Hippocampal formation (tissue), 2 donors: ENCODE data around the gene RBCK1.
"Not testable (repeated sequence)": the region's sequence is repeated elsewhere in the genome, so short reads cannot be mapped to it uniquely, and the experiment has no call there.

Source experiments
- DNase-seq, 2 donors: peaks; one replicate each; lab custom pipeline; 2025; lab: John Stamatoyannopoulos, UW

The RBCK1 gene

DNA sequence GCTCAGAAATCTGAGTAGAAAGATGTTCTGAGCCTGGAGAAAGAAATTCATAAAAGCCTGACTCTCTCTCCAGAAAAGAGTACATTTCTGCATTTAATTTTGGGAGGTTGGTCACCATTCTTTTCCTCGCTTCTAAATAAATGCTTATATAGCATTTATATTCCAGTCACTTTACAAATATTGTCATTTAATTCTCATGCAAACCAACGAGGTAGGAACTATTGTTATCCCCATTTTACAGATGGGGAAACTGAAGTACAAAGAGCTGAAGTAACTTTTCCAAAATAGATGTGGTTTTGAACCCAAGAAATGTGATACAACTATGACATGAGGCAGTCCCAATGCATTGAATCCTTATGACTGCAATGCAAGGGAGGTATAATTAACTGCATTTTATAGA lies 32.0 kb upstream of the RBCK1 start:
- DNase-seq = no peak

DNA sequence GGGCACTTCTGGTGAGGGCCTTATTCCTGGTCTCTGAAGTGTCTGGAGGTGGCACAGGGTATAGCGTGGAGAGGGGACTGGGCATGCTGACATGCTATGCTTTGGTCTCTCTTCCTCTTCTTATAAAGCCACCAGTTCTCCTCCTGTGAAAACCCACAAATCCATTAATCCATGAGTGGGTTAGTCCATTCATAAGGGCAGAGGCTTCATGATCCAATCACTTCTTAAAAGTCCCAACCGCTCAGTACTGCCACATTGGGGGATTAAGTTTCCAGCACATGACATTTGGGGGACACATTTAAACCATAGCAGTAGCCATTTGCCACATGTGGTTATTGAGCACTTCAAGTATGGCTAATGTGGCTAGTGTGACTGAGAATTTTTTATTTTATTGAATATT lies 31.3 kb upstream of the RBCK1 start:
- no peak for DNase-seq

GRCh38 chr20:377578-377977 lies 30.5 kb upstream of the RBCK1 start:
- DNase-seq = not testable (repeated sequence)

DNA sequence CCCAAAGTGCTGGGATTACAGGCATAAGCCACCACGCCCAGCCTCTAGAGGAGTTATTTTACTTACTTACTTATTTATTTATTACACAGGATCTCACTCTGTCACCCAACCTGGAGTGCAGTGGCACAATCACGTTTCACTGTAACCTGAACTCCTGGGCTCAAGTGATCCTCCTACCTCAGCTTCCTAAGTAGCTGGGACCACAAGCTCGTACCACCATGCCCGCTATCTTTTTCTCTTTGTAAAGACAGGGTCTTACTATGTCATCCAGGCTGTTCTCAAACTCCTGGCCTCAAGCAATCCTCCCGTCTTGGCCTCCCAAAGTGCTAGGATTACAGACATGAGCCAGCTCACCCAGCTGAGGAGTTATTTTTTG lies 29.1 kb upstream of the RBCK1 start:
- DNase-seq = no peak

DNA sequence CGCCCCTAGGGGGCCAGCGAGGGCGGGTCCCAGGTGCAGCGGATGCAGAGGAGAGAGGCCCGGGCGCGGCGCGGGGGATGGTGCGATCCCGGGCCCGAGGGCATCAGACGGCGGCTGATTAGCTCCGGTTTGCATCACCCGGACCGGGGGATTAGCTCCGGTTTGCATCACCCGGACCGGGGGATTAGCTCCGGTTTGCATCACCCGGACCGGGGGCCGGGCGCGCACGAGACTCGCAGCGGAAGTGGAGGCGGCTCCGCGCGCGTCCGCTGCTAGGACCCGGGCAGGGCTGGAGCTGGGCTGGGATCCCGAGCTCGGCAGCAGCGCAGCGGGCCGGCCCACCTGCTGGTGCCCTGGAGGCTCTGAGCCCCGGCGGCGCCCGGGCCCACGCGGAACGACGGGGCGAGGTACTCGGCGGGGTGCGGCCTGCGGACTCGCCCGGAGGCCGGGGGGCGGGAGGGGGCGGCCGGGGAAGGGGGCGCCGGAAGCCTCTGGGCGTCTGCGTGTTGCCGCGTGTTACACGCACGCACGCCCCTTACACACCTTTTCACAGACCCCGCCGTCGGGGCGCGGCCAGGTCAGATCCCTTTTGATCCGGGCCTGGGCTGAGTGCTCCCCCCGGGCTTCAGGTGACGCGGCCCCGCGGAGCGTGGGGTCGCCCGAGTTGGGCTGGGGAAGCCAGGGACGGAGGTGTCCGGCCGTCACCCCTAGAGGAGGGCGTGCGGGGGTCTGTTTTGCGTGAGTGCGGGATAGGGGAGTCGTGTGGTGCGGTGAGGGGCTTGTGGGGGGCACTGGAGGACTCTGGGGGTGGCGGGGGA lies 27.1 kb upstream of the RBCK1 start:
- DNase-seq = no peak

DNA sequence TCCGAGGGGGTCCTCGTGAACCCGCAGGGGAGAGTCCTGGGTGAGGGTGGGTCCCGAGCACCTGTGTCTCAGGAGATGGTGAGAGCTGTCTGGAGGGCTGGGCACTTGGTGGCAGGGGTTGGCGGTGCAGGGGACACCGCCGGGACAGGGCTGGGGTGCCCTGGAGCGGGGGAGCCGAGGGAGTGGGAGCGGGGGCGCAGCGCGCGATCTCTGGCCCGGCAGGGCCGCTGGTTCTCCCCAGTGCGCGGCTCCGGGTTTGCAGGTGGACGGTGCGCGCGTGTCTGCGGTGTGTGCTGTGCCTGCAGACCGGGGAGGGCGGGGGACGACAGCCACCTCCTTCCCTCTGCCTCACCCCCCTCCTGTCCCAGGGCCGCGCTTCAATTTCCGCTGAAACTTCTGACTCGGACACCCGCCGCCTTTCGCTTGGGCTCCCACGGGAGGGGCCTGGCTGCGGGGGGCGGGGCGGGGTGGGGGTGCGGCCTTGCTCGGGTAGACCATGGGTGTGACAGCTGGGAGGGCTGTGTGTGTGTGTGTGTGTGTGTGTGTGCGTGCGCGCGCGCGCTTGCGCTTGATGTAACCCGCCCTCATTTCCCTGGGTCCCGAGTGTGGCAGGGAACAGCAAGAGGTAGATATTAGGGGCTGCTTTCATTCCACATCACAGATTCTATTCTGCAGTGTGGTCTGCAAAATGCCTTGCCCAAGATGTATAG lies 26.4 kb upstream of the RBCK1 start:
- peak in 1 of 2 donors; percentile 18 for DNase-seq

DNA sequence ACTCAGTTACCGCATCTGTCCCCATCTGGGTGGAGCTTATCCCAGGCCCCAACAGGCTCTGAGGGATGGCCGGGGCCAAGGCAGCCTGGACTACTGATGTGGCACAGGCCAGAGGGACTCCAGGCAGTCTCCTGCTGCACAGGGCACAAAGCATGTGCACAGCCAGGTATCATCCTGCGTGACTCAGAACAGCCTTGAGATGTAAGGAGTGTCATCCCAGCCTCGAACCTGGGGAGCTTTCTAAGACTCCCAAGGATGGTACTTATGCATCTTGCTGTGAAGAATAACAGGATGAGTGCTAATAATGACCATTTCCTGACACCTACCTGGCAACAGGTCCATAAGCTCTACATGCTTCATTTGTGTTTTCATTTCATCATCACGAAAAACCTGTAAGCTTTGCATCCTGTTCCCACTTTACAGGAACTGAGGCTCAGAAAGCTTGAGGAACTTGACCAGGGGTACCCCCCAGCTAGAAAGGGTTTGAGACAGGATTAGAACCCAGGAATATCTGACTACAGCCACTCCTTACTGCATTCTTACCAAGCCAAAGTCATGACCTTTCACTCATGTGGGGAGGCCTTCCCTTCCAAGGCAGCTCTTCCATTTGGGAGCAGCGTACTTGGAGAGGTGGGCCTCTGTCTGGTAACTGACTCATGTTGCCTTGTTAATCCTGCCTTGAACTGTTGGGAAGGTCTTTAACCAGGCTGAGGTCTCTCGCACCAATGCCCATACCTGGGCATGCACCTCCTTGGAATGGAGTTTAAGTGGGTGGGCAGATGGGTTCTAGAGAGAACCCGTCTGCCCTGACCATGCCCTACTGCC lies 25.6 kb upstream of the RBCK1 start:
- no peak for DNase-seq

DNA sequence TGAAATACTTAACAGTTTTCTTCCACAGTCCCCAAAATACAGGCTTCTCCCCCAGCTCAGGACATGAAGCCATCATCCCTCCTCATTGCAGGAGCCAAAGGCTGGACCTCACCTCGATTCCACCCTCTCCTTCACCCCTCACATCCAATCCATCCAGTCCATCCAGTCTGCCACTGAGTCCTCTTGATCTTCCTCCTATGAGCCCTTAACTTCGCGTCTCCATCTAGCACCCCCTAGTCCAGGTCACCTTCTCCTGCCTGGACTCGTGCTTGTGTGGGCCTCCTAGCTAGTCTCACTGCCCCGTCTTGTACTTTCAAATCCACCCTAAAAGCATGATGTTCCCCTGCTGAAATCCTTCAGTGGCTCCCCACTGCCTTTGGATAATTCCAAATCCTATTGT lies 24.2 kb upstream of the RBCK1 start:
- no peak for DNase-seq

DNA sequence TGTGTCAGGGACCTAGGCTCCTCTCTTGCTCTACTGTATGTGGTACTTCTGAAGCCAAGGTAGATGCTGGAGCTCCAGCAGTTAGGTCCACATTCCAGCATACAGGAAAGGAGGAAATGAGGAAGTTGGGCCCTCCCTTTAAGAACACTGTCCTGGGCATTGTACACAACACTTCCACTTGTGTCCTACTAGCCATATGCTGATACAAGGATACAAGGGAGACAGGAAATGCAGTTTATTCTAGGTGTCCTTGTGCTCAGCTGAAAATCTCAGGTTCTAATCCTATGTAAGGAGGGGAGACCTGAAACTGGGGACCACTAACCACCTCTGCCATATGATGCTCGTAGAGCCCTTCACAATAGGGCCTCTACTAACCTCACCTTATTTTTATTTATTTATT lies 23.4 kb upstream of the RBCK1 start:
- DNase-seq = no peak

GRCh38 chr20:385448-385847 lies 22.7 kb upstream of the RBCK1 start:
- no peak for DNase-seq

DNA sequence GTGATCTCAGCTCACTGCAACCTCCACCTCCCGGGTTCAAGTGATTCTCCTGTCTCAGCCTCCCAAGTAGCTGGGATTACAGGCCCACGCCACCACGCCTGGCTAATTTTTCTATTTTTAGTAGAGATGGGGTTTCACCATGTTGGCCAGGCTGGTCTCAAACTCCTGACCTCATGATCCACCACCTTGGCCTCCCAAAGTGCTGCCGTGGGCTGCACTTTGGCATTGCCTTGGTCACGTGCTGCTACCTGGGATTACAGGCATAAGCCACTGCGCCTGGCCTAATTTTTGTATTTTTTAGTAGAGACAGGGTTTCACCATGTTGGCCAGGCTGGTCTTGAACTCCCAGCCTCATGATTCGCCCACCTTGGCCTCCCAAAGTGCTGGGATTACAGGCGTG lies 21.5 kb upstream of the RBCK1 start:
- DNase-seq = not testable (repeated sequence)

DNA sequence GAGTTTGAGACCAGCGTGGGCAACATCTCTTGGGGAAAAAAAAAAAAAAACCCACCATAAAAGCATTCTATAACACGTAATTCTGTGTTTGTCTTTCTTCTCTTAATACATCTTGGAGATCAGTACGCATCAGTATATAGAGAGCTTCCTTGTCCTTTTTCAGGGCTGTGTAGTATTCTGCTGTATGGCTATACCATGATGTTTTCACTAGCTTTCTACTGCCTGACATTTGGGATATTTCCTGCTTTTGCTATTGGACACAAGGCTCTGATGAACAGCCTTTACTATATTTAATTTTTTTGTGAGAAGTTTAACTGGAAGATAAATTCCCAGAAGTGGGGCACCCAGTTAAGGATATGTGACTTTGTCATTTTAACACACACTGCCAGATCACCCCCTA lies 20.6 kb upstream of the RBCK1 start:
- DNase-seq = no peak

GRCh38 chr20:388034-388994 lies 19.8 kb upstream of the RBCK1 start:
- DNase-seq = no peak

DNA sequence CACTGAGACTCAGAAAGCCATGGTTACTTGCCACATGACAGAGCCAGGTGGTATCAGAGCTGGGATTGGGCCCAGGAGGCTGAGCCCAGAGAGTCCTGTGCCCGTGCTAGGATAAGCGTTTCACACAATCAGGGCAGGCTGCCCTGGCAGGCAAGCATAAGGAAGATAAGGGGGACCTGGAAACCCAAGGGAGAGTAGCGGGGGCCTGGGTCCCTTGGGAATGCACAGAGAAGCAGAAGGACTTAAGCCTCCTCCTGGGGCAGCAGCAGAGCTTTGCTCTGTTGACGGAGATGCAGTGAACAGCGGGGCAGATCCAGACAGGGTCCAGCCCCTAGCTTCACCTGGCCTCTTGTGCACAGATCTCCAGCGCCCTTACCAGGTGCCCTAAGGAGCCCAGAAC lies 18.9 kb upstream of the RBCK1 start:
- no peak for DNase-seq

DNA sequence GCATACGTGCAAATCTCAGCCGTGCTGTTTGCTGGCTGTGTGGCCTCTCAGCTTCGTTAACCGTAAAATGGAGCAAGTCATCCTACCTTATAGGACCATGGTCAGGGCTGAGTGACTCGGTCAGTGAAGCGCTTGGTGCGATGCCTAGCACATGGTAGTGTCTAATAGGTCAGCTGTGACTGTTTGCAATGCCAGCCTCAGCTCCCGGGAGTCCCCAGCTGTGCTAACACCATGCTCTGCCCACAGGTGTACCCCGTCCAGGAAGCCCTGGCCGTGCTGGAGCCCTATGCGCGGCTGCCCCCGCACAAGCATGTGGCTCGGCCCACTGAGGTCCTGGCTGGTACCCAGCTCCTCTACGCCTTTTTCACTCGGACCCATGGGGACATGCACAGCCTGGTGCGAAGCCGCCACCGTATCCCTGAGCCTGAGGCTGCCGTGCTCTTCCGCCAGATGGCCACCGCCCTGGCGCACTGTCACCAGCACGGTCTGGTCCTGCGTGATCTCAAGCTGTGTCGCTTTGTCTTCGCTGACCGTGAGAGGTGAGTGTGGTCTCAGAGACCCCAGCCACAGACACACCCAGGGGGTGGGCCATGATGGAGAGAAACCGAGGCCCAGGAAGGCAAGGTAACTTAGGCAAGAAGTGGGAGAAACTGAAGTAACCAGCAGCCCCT lies 16.9 kb upstream of the RBCK1 start:
- DNase-seq = no peak

DNA sequence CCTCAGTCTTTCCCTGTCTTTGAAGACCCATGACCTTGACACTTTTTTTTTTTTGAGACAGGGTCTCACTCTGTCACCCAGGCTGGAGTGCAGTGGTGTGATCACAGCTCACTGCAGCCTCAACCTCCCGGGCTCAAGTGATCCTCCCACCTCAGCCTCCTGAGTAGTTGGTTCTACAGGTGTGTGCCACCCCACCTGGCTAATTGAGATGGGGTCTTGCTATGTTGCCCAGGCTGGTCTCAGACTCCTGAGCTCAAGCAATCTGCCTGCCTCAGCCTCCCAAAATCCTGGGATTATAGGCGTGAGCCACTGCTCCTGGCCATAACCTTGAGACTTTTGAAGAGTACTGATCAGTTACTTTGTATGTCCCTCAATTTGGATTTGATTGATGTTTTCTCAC lies 14.8 kb upstream of the RBCK1 start:
- not testable (repeated sequence) for DNase-seq

- DNase-seq = no peak
Measured at GRCh38 chr20:396252-396618, 11.9 kb upstream of the RBCK1 start.

DNA sequence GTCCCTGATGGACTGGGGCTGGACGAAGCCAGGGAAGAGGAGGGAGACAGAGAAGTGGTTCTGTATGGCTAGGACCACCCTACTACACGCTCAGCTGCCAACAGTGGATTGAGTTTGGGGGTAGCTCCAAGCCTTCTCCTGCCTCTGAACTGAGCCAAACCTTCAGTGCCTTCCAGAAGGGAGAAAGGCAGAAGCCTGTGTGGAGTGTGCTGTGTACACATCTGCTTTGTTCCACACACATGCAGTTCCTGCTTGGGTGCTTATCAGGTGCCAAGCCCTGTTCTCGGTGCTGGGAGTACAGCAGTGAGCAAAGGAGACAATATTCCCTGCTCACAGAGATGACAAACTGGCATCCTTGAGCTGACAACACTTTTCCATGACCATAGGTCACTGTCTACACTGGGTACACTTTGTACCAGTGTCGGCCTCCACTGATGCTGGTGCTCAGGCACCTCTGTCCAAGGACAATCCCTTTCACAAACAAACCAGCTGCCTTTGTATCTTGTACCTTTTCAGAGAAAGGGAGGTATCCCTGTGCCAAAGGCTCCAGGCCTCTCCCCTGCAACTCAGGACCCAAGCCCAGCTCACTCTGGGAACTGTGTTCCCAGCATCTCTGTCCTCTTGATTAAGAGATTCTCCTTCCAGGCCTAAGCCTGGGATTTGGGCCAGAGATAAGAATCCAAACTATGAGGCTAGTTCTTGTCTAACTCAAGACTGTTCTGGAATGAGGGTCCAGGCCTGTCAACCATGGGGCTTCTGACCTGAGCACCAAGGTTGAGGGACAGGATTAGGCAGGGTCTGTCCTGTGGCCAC lies 11.3 kb upstream of the RBCK1 start:
- DNase-seq = no peak

- no peak for DNase-seq
Measured at GRCh38 chr20:397432-398237, 10.5 kb upstream of the RBCK1 start.
